Muscle layer of colon (tissue), 2 donors: ENCODE measurements around the gene IQCK.

Experiments used
- H3K27ac ChIP-seq: one replicate; pipeline ENCODE4 v1.7.0; 2013; ENCODE audit warnings: low read depth, mild to moderate bottlenecking, low read length, moderate library complexity
- H3K27me3 ChIP-seq, 2 donors: one replicate each; pipeline ENCODE4 v1.7.0; 2013; ENCODE audit warnings: low read length in 2 of 2, mild to moderate bottlenecking in 2 of 2; ENCODE audit not compliant: insufficient read depth in 2 of 2, control insufficient read depth in 1 of 2
- H3K36me3 ChIP-seq: one replicate; pipeline ENCODE4 v1.7.0; 2013; ENCODE audit warnings: mild to moderate bottlenecking, low read length; ENCODE audit not compliant: insufficient read depth
- H3K4me1 ChIP-seq: one replicate; pipeline ENCODE4 v1.7.0; 2013; ENCODE audit warnings: mild to moderate bottlenecking, low read length; ENCODE audit not compliant: insufficient read depth
- H3K4me3 ChIP-seq, 2 donors: one replicate each; pipeline ENCODE4 v1.7.0; 2013; ENCODE audit warnings: low read length in 2 of 2, low read depth in 1 of 2, mild to moderate bottlenecking in 1 of 2, moderate library complexity in 1 of 2
- H3K9ac ChIP-seq: one replicate; pipeline ENCODE4 v1.7.0; 2013; ENCODE audit warnings: low read length
- H3K9me3 ChIP-seq: one replicate; pipeline ENCODE4 v1.7.0; 2013; ENCODE audit warnings: mild to moderate bottlenecking, low read length
- donor health status: abdominal sarcoma.
- donor health status: Adenocarcinoma of cecum.

The IQCK gene

GRCh38 chr16:19848756-19849155 is 130.7 kb downstream of the IQCK start:
- Histone ChIP-seq H3K4me1 (no peaks in the 10 kb centered on the region), H3K27me3 (no peaks in the 10 kb centered on the region), H3K36me3 (no peaks in the 10 kb centered on the region), H3K9ac (no peak overlapping the region), H3K9me3 (no peaks in the 10 kb centered on the region), H3K4me3 (no peak overlapping the region), H3K27ac (no peak overlapping the region)

GRCh38 chr16:19850131-19850817 is 132.2 kb downstream of the IQCK start:
- Histone ChIP-seq H3K27me3 (no peaks in the 10 kb centered on the region), H3K4me3 (no peak overlapping the region), H3K36me3 (no peaks in the 10 kb centered on the region), H3K9me3 (no peaks in the 10 kb centered on the region), H3K9ac (no peak overlapping the region), H3K27ac (no peak overlapping the region), H3K4me1 (no peaks in the 10 kb centered on the region)

- Histone ChIP-seq H3K4me3 (no peak overlapping the region), H3K27me3 (no peaks in the 10 kb centered on the region), H3K4me1 (no peaks in the 10 kb centered on the region), H3K9ac (no peak overlapping the region), H3K9me3 (no peaks in the 10 kb centered on the region), H3K36me3 (no peaks in the 10 kb centered on the region), H3K27ac (no peak overlapping the region)
Observed at GRCh38 chr16:19851476-19851875, 133.4 kb downstream of the IQCK start.

GRCh38 chr16:19853132-19853741 is 135.2 kb downstream of the IQCK start:
- Histone ChIP-seq H3K27me3 (no peaks in the 10 kb centered on the region), H3K36me3 (no peaks in the 10 kb centered on the region), H3K9me3 (no peaks in the 10 kb centered on the region), H3K27ac (no peak overlapping the region), H3K4me3 (no peak overlapping the region), H3K9ac (no peak overlapping the region), H3K4me1 (no peaks in the 10 kb centered on the region)

GRCh38 chr16:19853742-19854542 is 135.9 kb downstream of the IQCK start:
- H3K36me3 ChIP-seq = no peaks in the 10 kb centered on the region
- no peaks in the 10 kb centered on the region for H3K4me1 ChIP-seq
- no peak overlapping the region for H3K9ac ChIP-seq
- H3K27ac ChIP-seq = no peak overlapping the region
- no peak overlapping the region for H3K4me3 ChIP-seq
- no peaks in the 10 kb centered on the region for H3K27me3 ChIP-seq
- no peaks in the 10 kb centered on the region for H3K9me3 ChIP-seq

GRCh38 chr16:19854543-19854876 is 136.4 kb downstream of the IQCK start:
- Histone ChIP-seq H3K4me1 (no peaks in the 10 kb centered on the region), H3K9me3 (no peaks in the 10 kb centered on the region), H3K27me3 (no peaks in the 10 kb centered on the region), H3K4me3 (no peak overlapping the region), H3K36me3 (no peaks in the 10 kb centered on the region), H3K9ac (no peak overlapping the region), H3K27ac (no peak overlapping the region)

- Histone ChIP-seq H3K9me3 (no peaks in the 10 kb centered on the region), H3K4me3 (no peak overlapping the region), H3K36me3 (no peaks in the 10 kb centered on the region), H3K4me1 (peaks cover 9% of the 10 kb centered on the region), H3K27me3 (no peaks in the 10 kb centered on the region), H3K9ac (no peak overlapping the region), H3K27ac (no peak overlapping the region)
Observed at GRCh38 chr16:19856120-19856519, 138.0 kb downstream of the IQCK start.

GRCh38 chr16:19857593-19858339 is 139.7 kb downstream of the IQCK start:
- H3K27ac ChIP-seq = no peak overlapping the region

GRCh38 chr16:19858340-19859018 is 140.4 kb downstream of the IQCK start:
- no peaks in the 10 kb centered on the region for H3K36me3 ChIP-seq
- no peak overlapping the region for H3K27ac ChIP-seq
- no peaks in the 10 kb centered on the region for H3K9me3 ChIP-seq
- H3K27me3 ChIP-seq = no peaks in the 10 kb centered on the region
- no peak overlapping the region for H3K9ac ChIP-seq
- H3K4me3 ChIP-seq = no peak overlapping the region
- H3K4me1 ChIP-seq = peaks cover 9% of the 10 kb centered on the region

More at GRCh38 chr16:19857593-19858339, 139.7 kb downstream of the IQCK start:
- Histone ChIP-seq H3K4me1 (peaks cover 9% of the 10 kb centered on the region), H3K4me3 (no peak overlapping the region), H3K36me3 (no peaks in the 10 kb centered on the region), H3K27me3 (no peaks in the 10 kb centered on the region), H3K9ac (no peak overlapping the region), H3K9me3 (no peaks in the 10 kb centered on the region)

- H3K36me3 ChIP-seq = no peaks in the 10 kb centered on the region
- H3K27ac ChIP-seq = no peak overlapping the region
- no peak overlapping the region for H3K9ac ChIP-seq
- H3K27me3 ChIP-seq = no peaks in the 10 kb centered on the region
- peaks cover 9% of the 10 kb centered on the region for H3K4me1 ChIP-seq
- no peaks in the 10 kb centered on the region for H3K9me3 ChIP-seq
- H3K4me3 ChIP-seq = no peak overlapping the region
Observed at GRCh38 chr16:19859166-19859565, 141.1 kb downstream of the IQCK start.

- Histone ChIP-seq H3K9ac (no peak overlapping the region), H3K27ac (no peak overlapping the region), H3K4me3 (no peak overlapping the region), H3K4me1 (peaks cover 9% of the 10 kb centered on the region), H3K27me3 (no peaks in the 10 kb centered on the region), H3K36me3 (no peaks in the 10 kb centered on the region), H3K9me3 (no peaks in the 10 kb centered on the region)
Observed at GRCh38 chr16:19859603-19860002, 141.5 kb downstream of the IQCK start.
